HepG2 (cell line): ENCODE measurements around the gene LANCL2. TPM values are rescaled to one million over a fixed set of nuclear protein-coding genes. Genes with fewer than 3 reads are reported as not detected.

Experiments used
- ATAC-seq: fragments of 200-7000 bp; cut with Tn5 transposase; 3 replicates; pipeline ENCODE4 v1.9.1; 2020; ENCODE audit warnings: mild to moderate bottlenecking, moderate library complexity
- BruUV-seq: library from RNA; stranded (reverse); fragments of 400-500 nt; replicated peaks from 2 replicates; lab custom pipeline; 2021; lab: Mats Ljungman, UMichigan
- CTCF ChIA-PET: fragments of 300-600 bp; formaldehyde crosslinking; extraction: SDS; loops from one replicate; lab custom pipeline; 2021; ENCODE audit warnings: low total read pairs, inconsistent platforms, low intra/inter-chr PET ratio; lab: Yijun Ruan, JAX
- POLR2A ChIA-PET: fragments of 350-600 bp; sonication (Branson Sonifier 250); formaldehyde crosslinking; loops from one replicate; lab custom pipeline; 2020; ENCODE audit warnings: antibody characterized with exemption, inconsistent platforms; lab: Yijun Ruan, JAX
- DNase-seq: peaks from one replicate; pipeline ENCODE4 v3.0.0-alpha.2; 2015; ENCODE audit warnings: low spot score
- FAIRE-seq: peaks from 3 replicates; lab custom pipeline; 2011; peaks lifted over from hg19 to GRCh38; lab: Jason Lieb, UNC
- H2AFZ ChIP-seq: one replicate; pipeline ENCODE4 v1.6.1; 2011; ENCODE audit warnings: low read length, inconsistent platforms
- H3K27ac ChIP-seq: fragments of 300-600 bp; 3 replicates; pipeline ENCODE4 v1.8.0; 2011; ENCODE audit warnings: mixed run types, mild to moderate bottlenecking, mixed read lengths, low read length, inconsistent platforms; ENCODE audit not compliant: insufficient read depth; ENCODE audit errors: extremely low read length
- H3K27me3 ChIP-seq, 2 experiments: fragments of 200-600 bp in 1 of 2; 2 replicates in 1 of 2; 3 replicates in 1 of 2; pipeline versions ENCODE4 v1.6.0 to v1.8.0; 2011; ENCODE audit warnings: low read length in 2 of 2, mild to moderate bottlenecking in 2 of 2, moderate library complexity in 2 of 2, inconsistent platforms in 1 of 2; ENCODE audit not compliant: insufficient read depth in 2 of 2, control insufficient read depth in 1 of 2
- H3K36me3 ChIP-seq, 2 experiments: fragments of 200-600 bp in 1 of 2; replicated peaks in 1 of 2; 2 replicates in 1 of 2; 3 replicates in 1 of 2; pipeline versions ENCODE4 v1.5.1 to v1.8.0; 2011; ENCODE audit warnings: low read length in 2 of 2, inconsistent platforms in 1 of 2; ENCODE audit not compliant: insufficient read depth in 2 of 2, control insufficient read depth in 1 of 2
- H3K4me1 ChIP-seq: 2 replicates; pipeline ENCODE4 v1.5.1; 2012; ENCODE audit warnings: low read length, inconsistent platforms; ENCODE audit not compliant: insufficient read depth
- H3K4me2 ChIP-seq: 2 replicates; pipeline ENCODE4 v1.6.0; 2011; ENCODE audit warnings: low read depth, low read length, inconsistent platforms
- H3K4me3 ChIP-seq, 3 experiments: fragments of 200-600 bp in 1 of 3; sonication (generic), shearing (Covaris generic) in 1 of 3; replicated peaks in 1 of 3; 2 replicates each; pipeline ENCODE4 v1.5.1; 2011 to 2016; ENCODE audit warnings: low read length in 3 of 3, inconsistent platforms in 2 of 3, low read depth in 2 of 3, mild to moderate bottlenecking in 2 of 3, control low read depth in 1 of 3, mixed read lengths in 1 of 3; ENCODE audit not compliant: insufficient read depth in 1 of 3
- H3K79me2 ChIP-seq: one replicate; pipeline ENCODE4 v1.6.1; 2011; ENCODE audit warnings: low read length, inconsistent platforms; ENCODE audit not compliant: insufficient read depth
- H3K9ac ChIP-seq: 2 replicates; pipeline ENCODE4 v1.6.0; 2011; ENCODE audit warnings: mild to moderate bottlenecking, low read depth, low read length, inconsistent platforms; ENCODE audit not compliant: insufficient read depth
- H3K9me3 ChIP-seq: 2 replicates; pipeline ENCODE4 v1.5.1; 2012; ENCODE audit warnings: mild to moderate bottlenecking, low read length
- H4K20me1 ChIP-seq: 2 replicates; pipeline ENCODE4 v1.6.0; 2011; ENCODE audit warnings: inconsistent platforms, mild to moderate bottlenecking, low read length, moderate library complexity; ENCODE audit not compliant: insufficient read depth
- ARNTL ChIP-seq: sonication (generic); formaldehyde crosslinking; IDR thresholded peaks from 2 replicates; pipeline ENCODE4 v1.4.0; 2020; ENCODE audit warnings: mild to moderate bottlenecking, missing genetic modification reagents
- ASH2L ChIP-seq: fragments of 300-600, 200-600 bp; sonication (generic); IDR thresholded peaks from 2 replicates; pipeline ENCODE4 v1.7.0; 2017; ENCODE audit warnings: low read depth, mild to moderate bottlenecking, moderate library complexity, mixed read lengths, low read length; ENCODE audit not compliant: insufficient read length
- CREB1 ChIP-seq, 2 experiments: fragments of 450-650 bp in 1 of 2; IDR thresholded peaks; 2 replicates each; pipeline ENCODE4 v1.6.1; 2016 to 2017; ENCODE audit warnings: control low read depth in 1 of 2, mild to moderate bottlenecking in 1 of 2, missing compliant biosample characterization in 1 of 2, missing genetic modification characterization in 1 of 2
- FOXA3 ChIP-seq: IDR thresholded peaks from 2 replicates; pipeline ENCODE4 v1.6.1; 2016; ENCODE audit warnings: missing genetic modification reagents, missing compliant biosample characterization
- FUBP1 ChIP-seq: sonication (generic); formaldehyde crosslinking; IDR thresholded peaks from 2 replicates; pipeline ENCODE4 v1.5.1; 2020; ENCODE audit warnings: missing genetic modification reagents, mild to moderate bottlenecking, borderline replicate concordance
- GATA4 ChIP-seq: sonication (generic); IDR thresholded peaks from 2 replicates; pipeline ENCODE4 v1.6.1; 2016; ENCODE audit warnings: antibody characterized with exemption, low read depth, borderline replicate concordance
- GMEB2 ChIP-seq: IDR thresholded peaks from 2 replicates; pipeline ENCODE4 v1.6.1; 2016; ENCODE audit warnings: missing biosample characterization, missing genetic modification reagents, low read depth
- KAT2B ChIP-seq: fragments of 150-350 bp; IDR thresholded peaks from 2 replicates; pipeline ENCODE4 v1.6.1; 2014; ENCODE audit warnings: low read depth, low read length, borderline replicate concordance
- KAT7 ChIP-seq: IDR thresholded peaks from 2 replicates; pipeline ENCODE4 v1.6.1; 2018; ENCODE audit warnings: borderline replicate concordance, missing compliant biosample characterization
- MZF1 ChIP-seq: sonication (generic); formaldehyde crosslinking; IDR thresholded peaks from 2 replicates; pipeline ENCODE4 v1.8.1; 2023; ENCODE audit warnings: mild to moderate bottlenecking, missing genetic modification reagents, borderline replicate concordance
- PRDM10 ChIP-seq: sonication (generic); formaldehyde crosslinking; IDR thresholded peaks from 2 replicates; pipeline ENCODE4 v1.4.0; 2020; ENCODE audit warnings: low read depth, missing genetic modification reagents
- SIX4 ChIP-seq: sonication (generic); formaldehyde crosslinking; IDR thresholded peaks from 2 replicates; pipeline ENCODE4 v1.4.0; 2020; ENCODE audit warnings: missing genetic modification reagents
- SMC3 ChIP-seq: IDR thresholded peaks from 2 replicates; pipeline ENCODE4 v1.6.1; 2011; ENCODE audit warnings: low read length, improper control_type of control experiment
- TEF ChIP-seq: sonication (generic); formaldehyde crosslinking; IDR thresholded peaks from 2 replicates; pipeline ENCODE4 v1.5.0; 2020; ENCODE audit warnings: missing genetic modification reagents
- ZNF496 ChIP-seq: sonication (generic); formaldehyde crosslinking; IDR thresholded peaks from 2 replicates; pipeline ENCODE4 v1.8.1; 2023; ENCODE audit warnings: mild to moderate bottlenecking, moderate library complexity, missing genetic modification reagents; ENCODE audit not compliant: insufficient replicate concordance
- ZNF564 ChIP-seq: sonication (generic); formaldehyde crosslinking; IDR thresholded peaks from 2 replicates; pipeline ENCODE4 v1.8.1; 2023; ENCODE audit warnings: mild to moderate bottlenecking, missing genetic modification reagents
- ZNF605 ChIP-seq: sonication (generic); formaldehyde crosslinking; IDR thresholded peaks from 2 replicates; pipeline ENCODE4 v1.8.0; 2022; ENCODE audit warnings: mild to moderate bottlenecking, missing genetic modification reagents
- WGBS: methylation state at CpG from one replicate; pipeline ENCODE4 v1.1.6; 2017; ENCODE audit warnings: low lambda C conversion rate; 5-methylcytosine and 5-hydroxymethylcytosine counted together
- in situ Hi-C: cut with HindIII; loops from 2 replicates; pipeline ENCODE4 v1.10.0; 2017; ENCODE audit warnings: low pct_unique_long_range_greater_than_20kb; ENCODE audit not compliant: extremely low pct_ligation_motif_present
- intact Hi-C: fragments of 100-400 bp; cut with micrococcal nuclease; formaldehyde crosslinking; loops from one replicate; pipeline ENCODE4 v1.10.0; 2022; ENCODE audit not compliant: unreplicated experiment
- polyA plus RNA-seq, 8 experiments: library from polyadenylated mRNA; depleted of rRNA in 3 of 8; stranded (reverse) in 7 of 8; unstranded in 1 of 8; fragments of >200 nt; fragmentation: Illumina TruSeq in 4 of 8; extraction: Trizol in 4 of 8; gene quantifications; 2 replicates each; pipeline versions ENCODE4 v1.2.1 to v1.2.3, GENCODE V29; 2011 to 2016; ENCODE audit warnings: low read depth in 4 of 8, missing spikeins in 1 of 8, mixed read lengths in 1 of 8; ENCODE audit not compliant: insufficient read depth in 1 of 8
- total RNA-seq, 5 experiments: library from RNA; depleted of rRNA; stranded (reverse); fragments of >200 nt; fragmentation: Illumina TruSeq; extraction: Trizol; gene quantifications; 2 replicates each; pipeline ENCODE4 v1.2.3, GENCODE V29; 2016; ENCODE audit warnings: low read depth in 1 of 5

The LANCL2 gene
- total and polyA plus RNA-seq, 2 of the 13 experiments (the other 11 are each of a cell fraction or from before 2014, with no cell fraction given), result 10.0 to 13.8 TPM

- ATAC-seq (no peak), FAIRE-seq (no peak), DNase-seq (no peak)
- no peak overlapping the region for H3K9ac ChIP-seq
- no peak overlapping the region for H3K4me3 ChIP-seq
- no TSS peak for BruUV-seq
- intact Hi-C loops (no loop called here), in situ Hi-C loops (no loop called here)
- ChIA-PET POLR2A (no interaction called here), CTCF (no interaction called here)
- no peaks in the 10 kb centered on the region for H4K20me1 ChIP-seq
- H3K27ac ChIP-seq, result no peak overlapping the region
- H3K4me2 ChIP-seq, result no peak overlapping the region
- peaks cover 5 to 18% of the 10 kb centered on the region in 2 experiments; a peak in 3 of 5 replicates for H3K36me3 ChIP-seq
- no peak overlapping the region for H2AFZ ChIP-seq
- WGBS, result 99% methylated on average over 10 of the region's 10 CpGs
- H3K4me1 ChIP-seq, result no peaks in the 10 kb centered on the region
- H3K79me2 ChIP-seq, result no peaks in the 10 kb centered on the region
- H3K9me3 ChIP-seq, result no peaks in the 10 kb centered on the region
- H3K27me3 ChIP-seq, result no peaks in the 10 kb centered on the region
- TF ChIP-seq GATA4, result no peak
- no peak for TF ChIP-seq PRDM10 (CRISPR knock-in tag)
- TF ChIP-seq FUBP1 (CRISPR knock-in tag), result no peak
- no peak for TF ChIP-seq SIX4 (CRISPR knock-in tag)
- no peak for TF ChIP-seq ASH2L
- no peak for TF ChIP-seq ZNF496 (CRISPR knock-in tag)
- TF ChIP-seq KAT2B, result no peak
- no peak for TF ChIP-seq ZNF605 (CRISPR knock-in tag)
- no peak for TF ChIP-seq GMEB2 (CRISPR knock-in tag)
- TF ChIP-seq SMC3, result no peak
- no peak for TF ChIP-seq CREB1 (IDR thresholded peaks at IDR 0.05)
- no peak for TF ChIP-seq CREB1 (CRISPR knock-in tag; IDR thresholded peaks at IDR 0.05)
- no peak for TF ChIP-seq MZF1 (CRISPR knock-in tag)
- no peak for TF ChIP-seq TEF (CRISPR knock-in tag)
- TF ChIP-seq ARNTL, result no peak
- no peak for TF ChIP-seq ZNF564 (CRISPR knock-in tag)
- TF ChIP-seq KAT7, result no peak
- no peak for TF ChIP-seq FOXA3 (CRISPR knock-in tag)
Observed at GRCh38 chr7:55473932-55474331, 108.8 kb downstream of the LANCL2 start.
